ENCODE measurements around the gene MFSD2A. TPM values are rescaled to one million over a fixed set of nuclear protein-coding genes. Genes with fewer than 3 reads are reported as not detected.

The MFSD2A gene
- total and polyA plus RNA-seq, 9 of the 15 experiments (the other 6 are each of a cell fraction or from before 2014, with no cell fraction given): 0.06 to 0.40 (median 0.15) TPM; not detected in 4

DNA sequence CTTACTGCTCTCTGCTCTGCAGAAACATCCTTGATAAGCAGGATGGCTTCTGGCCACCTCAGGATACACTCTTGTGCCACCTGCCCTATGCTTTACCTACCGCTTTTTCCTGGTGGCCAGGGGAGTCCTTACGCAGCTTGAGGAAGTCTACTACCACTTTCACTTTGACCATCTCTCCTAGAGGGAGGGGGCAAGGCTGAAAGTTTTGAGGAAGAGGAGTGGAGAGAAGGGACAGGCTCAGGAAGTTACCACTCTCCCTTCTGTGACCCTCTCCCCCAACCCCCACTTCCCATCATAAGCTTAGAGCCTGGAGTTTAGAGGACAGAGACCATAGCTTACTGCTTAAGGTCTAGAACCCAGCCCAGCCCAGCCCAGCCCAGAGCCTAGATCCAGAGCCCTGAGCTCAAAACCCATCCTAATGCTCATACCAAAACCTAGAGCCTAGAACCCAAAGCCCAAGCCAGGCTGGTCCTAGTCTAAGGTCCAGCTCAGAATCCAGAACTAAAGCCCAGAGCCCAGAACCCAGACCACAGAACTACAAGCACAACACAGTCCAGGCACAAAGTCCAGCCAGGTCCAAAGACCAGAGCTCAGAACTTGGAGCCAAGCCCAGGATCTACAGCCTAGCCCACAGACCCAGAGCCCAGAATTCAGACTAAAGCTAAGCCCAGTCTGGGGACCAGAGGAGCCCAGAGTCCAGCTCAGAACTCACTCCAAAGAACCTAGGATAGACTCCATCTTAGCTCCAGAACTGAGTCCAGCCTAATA is 18.0 kb upstream of the MFSD2A start:
- no peak for FAIRE-seq
- 8% methylated on average over 2 of the region's 2 CpGs for WGBS (ENCODE audit: insufficient coverage, low coverage, missing lambda C conversion rate)

More for the DNA sequence above, 18.0 kb upstream of the MFSD2A start:
- in situ Hi-C loops (cut with MboI): no loop called here
- ATAC-seq (peak; percentile 16; the same call in 2 of the 3 replicates), DNase-seq (ENCODE audit: extremely low read depth in 1 of 4, low spot score in 3 of 4) (no peak)
- Histone ChIP-seq H3K27ac (ENCODE audit: extremely low read depth, low read depth, low read length) (no peak overlapping the region), H3K9ac (ENCODE audit: insufficient read depth in 1 of 2, low read depth in 2 of 2, low read length in 2 of 2) (peak overlapping the region in 1 of 2 experiments; percentile 53; a peak in 1 of 4 replicates), H3K9me3 (replicated peaks; ENCODE audit: control insufficient read depth, insufficient read depth, low read depth, low read length) (no peaks in the 10 kb centered on the region), H4K20me1 (replicated peaks; ENCODE audit: control insufficient read depth, insufficient read depth, low read length) (no peaks in the 10 kb centered on the region; the same call in 1 of the 2 replicates), H3K4me2 (ENCODE audit: insufficient read depth, low read length) (no peak overlapping the region; the same call in 1 of the 2 replicates), H3K4me1 (replicated peaks in 1 of 2; ENCODE audit: control insufficient read depth in 2 of 2, insufficient read depth in 2 of 2, low read length in 2 of 2) (no peaks in the 10 kb centered on the region; a peak in 1 of 5 replicates), H3K4me3 (no peak overlapping the region), H2AFZ (ENCODE audit: low read depth, low read length) (peak overlapping the region; percentile 47; the same call in 1 of the 2 replicates), H3K27me3 (ENCODE audit: control insufficient read depth in 2 of 2, insufficient read depth in 2 of 2, low read length in 2 of 2) (peaks cover 21 to 65% of the 10 kb centered on the region in 2 experiments; a peak in 4 of 5 replicates), H3K79me2 (ENCODE audit: control insufficient read depth, insufficient read depth, low read length) (no peaks in the 10 kb centered on the region), H3K36me3 (ENCODE audit: control insufficient read depth, insufficient read depth, low read length) (no peaks in the 10 kb centered on the region), H3K9me1 (ENCODE audit: control insufficient read depth, insufficient read depth, low read length) (no peaks in the 10 kb centered on the region)
- ChIA-PET CTCF (ENCODE audit: low intra/inter-chr PET ratio) (no interaction called here), POLR2A (interaction anchor here (0.7 to 1.2 kb wide), 5 partner anchors 9 to 43 kb away, joined by 3 to 7 read pairs (median 3); no protein-coding TSS in a partner anchor)
- peak; percentile 43; the same call in 1 of the 2 replicates for TF ChIP-seq SPI1 (IDR thresholded peaks at IDR 0.05; ENCODE audit: borderline replicate concordance, low read depth, low read length)
- TF ChIP-seq, protein P1, sequence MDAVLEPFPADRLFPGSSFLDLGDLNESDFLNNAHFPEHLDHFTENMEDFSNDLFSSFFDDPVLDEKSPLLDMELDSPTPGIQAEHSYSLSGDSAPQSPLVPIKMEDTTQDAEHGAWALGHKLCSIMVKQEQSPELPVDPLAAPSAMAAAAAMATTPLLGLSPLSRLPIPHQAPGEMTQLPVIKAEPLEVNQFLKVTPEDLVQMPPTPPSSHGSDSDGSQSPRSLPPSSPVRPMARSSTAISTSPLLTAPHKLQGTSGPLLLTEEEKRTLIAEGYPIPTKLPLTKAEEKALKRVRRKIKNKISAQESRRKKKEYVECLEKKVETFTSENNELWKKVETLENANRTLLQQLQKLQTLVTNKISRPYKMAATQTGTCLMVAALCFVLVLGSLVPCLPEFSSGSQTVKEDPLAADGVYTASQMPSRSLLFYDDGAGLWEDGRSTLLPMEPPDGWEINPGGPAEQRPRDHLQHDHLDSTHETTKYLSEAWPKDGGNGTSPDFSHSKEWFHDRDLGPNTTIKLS (IDR thresholded peaks at IDR 0.05; ENCODE audit: borderline replicate concordance, low read depth): 0 out of 2 replicates have a peak, but pooled peaks have one; percentile 37
- TF ChIP-seq MTA3 (IDR thresholded peaks at IDR 0.05; ENCODE audit: borderline replicate concordance): peak; percentile 19; the same call in 1 of the 2 replicates
- peak; percentile 17 to 43; a peak in 2 of 4 replicates for TF ChIP-seq NRF1 (conservative IDR thresholded peaks at IDR 0.05 in 1 of 2, IDR thresholded peaks at IDR 0.05 in 1 of 2)
- no peak for TF ChIP-seq MBD2 (IDR thresholded peaks at IDR 0.05; ENCODE audit: borderline replicate concordance, low read depth)
- BruUV-seq (replicated peaks): no TSS peak
- intact Hi-C loops (cut with micrococcal nuclease): no loop called here

Measured in K562 (cell line).